DND-41 (cell line): ENCODE data around the gene XXYLT1.

ENCODE experiments used
- ATAC-seq: fragments of 200-7000 bp; cut with Tn5 transposase; 3 replicates; pipeline ENCODE4 v1.9.1; 2021; ENCODE audit warnings: low read depth; ENCODE audit not compliant: insufficient read depth
- DNase-seq: peaks from one replicate; pipeline ENCODE4 v3.0.0-alpha.2; 2020
- H2AFZ ChIP-seq: 2 replicates; pipeline ENCODE4 v1.6.0; 2012; ENCODE audit warnings: low read depth, low read length
- H3K27ac ChIP-seq: 2 replicates; pipeline ENCODE4 v1.5.1; 2012; ENCODE audit warnings: low read length, inconsistent platforms
- H3K27me3 ChIP-seq: fragments of 200-600 bp; sonication (generic); 2 replicates; pipeline ENCODE4 v1.6.0; 2012; ENCODE audit warnings: low read length, mild to moderate bottlenecking, inconsistent platforms; ENCODE audit not compliant: insufficient read depth, poor library complexity
- H3K36me3 ChIP-seq: 2 replicates; pipeline ENCODE4 v1.5.1; 2012; ENCODE audit warnings: low read length, inconsistent platforms; ENCODE audit not compliant: insufficient read depth
- H3K4me1 ChIP-seq: 2 replicates; pipeline ENCODE4 v1.5.1; 2012; ENCODE audit warnings: mild to moderate bottlenecking, low read length; ENCODE audit not compliant: insufficient read depth
- H3K4me2 ChIP-seq: 2 replicates; pipeline ENCODE4 v1.6.0; 2012; ENCODE audit warnings: mild to moderate bottlenecking, moderate library complexity, low read length, inconsistent platforms; ENCODE audit not compliant: insufficient read depth
- H3K4me3 ChIP-seq, 2 experiments: fragments of 200-600 bp in 1 of 2; shearing (Covaris generic) in 1 of 2; 2 replicates each; pipeline ENCODE4 v1.5.1; 2012 to 2016; ENCODE audit warnings: inconsistent platforms in 2 of 2, low read length in 2 of 2, mild to moderate bottlenecking in 2 of 2, low read depth in 1 of 2, moderate library complexity in 1 of 2
- H3K79me2 ChIP-seq: 2 replicates; pipeline ENCODE4 v1.6.0; 2012; ENCODE audit warnings: low read length, inconsistent platforms; ENCODE audit not compliant: insufficient read depth
- H3K9ac ChIP-seq: 2 replicates; pipeline ENCODE4 v1.6.0; 2012; ENCODE audit warnings: low read depth, mild to moderate bottlenecking, inconsistent platforms, low read length, moderate library complexity
- H3K9me3 ChIP-seq: 2 replicates; pipeline ENCODE4 v1.5.1; 2012; ENCODE audit warnings: low read length, moderate library complexity, mild to moderate bottlenecking, inconsistent platforms; ENCODE audit not compliant: insufficient read depth, severe bottlenecking
- H4K20me1 ChIP-seq: 2 replicates; pipeline ENCODE4 v1.6.0; 2012; ENCODE audit warnings: low read length; ENCODE audit not compliant: insufficient read depth
- EZH2 ChIP-seq: IDR thresholded peaks from 3 replicates; pipeline ENCODE4 v1.6.1; 2012; ENCODE audit warnings: borderline replicate concordance, low read depth, mild to moderate bottlenecking, moderate library complexity, low read length, inconsistent platforms; ENCODE audit not compliant: severe bottlenecking
- TF ChIP-seq, protein P1 (sequence below): IDR thresholded peaks from 2 replicates; pipeline ENCODE4 v1.5.1; 2012; ENCODE audit warnings: borderline replicate concordance, low read length, moderate library complexity, mild to moderate bottlenecking; ENCODE audit not compliant: poor library complexity, severe bottlenecking; ENCODE audit errors: extremely low read depth

XXYLT1 gene

GRCh38 chr3:195023989-195024388 is 247.0 kb downstream of the XXYLT1 start:
- Histone ChIP-seq H3K4me3 (no peak overlapping the region), H3K79me2 (no peaks in the 10 kb centered on the region), H3K27me3 (peaks cover 10% of the 10 kb centered on the region), H3K9me3 (no peaks in the 10 kb centered on the region), H4K20me1 (no peaks in the 10 kb centered on the region), H3K27ac (no peak overlapping the region), H2AFZ (no peak overlapping the region), H3K9ac (no peak overlapping the region), H3K4me2 (no peak overlapping the region), H3K36me3 (no peaks in the 10 kb centered on the region), H3K4me1 (no peaks in the 10 kb centered on the region)
- DNase-seq (no peak), ATAC-seq (no peak)
- TF ChIP-seq, protein P1, sequence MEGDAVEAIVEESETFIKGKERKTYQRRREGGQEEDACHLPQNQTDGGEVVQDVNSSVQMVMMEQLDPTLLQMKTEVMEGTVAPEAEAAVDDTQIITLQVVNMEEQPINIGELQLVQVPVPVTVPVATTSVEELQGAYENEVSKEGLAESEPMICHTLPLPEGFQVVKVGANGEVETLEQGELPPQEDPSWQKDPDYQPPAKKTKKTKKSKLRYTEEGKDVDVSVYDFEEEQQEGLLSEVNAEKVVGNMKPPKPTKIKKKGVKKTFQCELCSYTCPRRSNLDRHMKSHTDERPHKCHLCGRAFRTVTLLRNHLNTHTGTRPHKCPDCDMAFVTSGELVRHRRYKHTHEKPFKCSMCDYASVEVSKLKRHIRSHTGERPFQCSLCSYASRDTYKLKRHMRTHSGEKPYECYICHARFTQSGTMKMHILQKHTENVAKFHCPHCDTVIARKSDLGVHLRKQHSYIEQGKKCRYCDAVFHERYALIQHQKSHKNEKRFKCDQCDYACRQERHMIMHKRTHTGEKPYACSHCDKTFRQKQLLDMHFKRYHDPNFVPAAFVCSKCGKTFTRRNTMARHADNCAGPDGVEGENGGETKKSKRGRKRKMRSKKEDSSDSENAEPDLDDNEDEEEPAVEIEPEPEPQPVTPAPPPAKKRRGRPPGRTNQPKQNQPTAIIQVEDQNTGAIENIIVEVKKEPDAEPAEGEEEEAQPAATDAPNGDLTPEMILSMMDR: no peak
- TF ChIP-seq EZH2: no peak

- no peak overlapping the region for H3K9ac ChIP-seq
- H3K27me3 ChIP-seq: peaks cover 10% of the 10 kb centered on the region
- H3K79me2 ChIP-seq: no peaks in the 10 kb centered on the region
- no peaks in the 10 kb centered on the region for H3K4me1 ChIP-seq
- no peaks in the 10 kb centered on the region for H3K36me3 ChIP-seq
- H4K20me1 ChIP-seq: no peaks in the 10 kb centered on the region
- H2AFZ ChIP-seq: no peak overlapping the region
- no peak overlapping the region for H3K4me2 ChIP-seq
- TF ChIP-seq, protein P1: no peak
- no peak for TF ChIP-seq EZH2
- ATAC-seq (no peak), DNase-seq (no peak)
- H3K27ac ChIP-seq: no peak overlapping the region
- H3K4me3 ChIP-seq: no peak overlapping the region
- no peaks in the 10 kb centered on the region for H3K9me3 ChIP-seq
Observed at GRCh38 chr3:195023576-195023975, 247.4 kb downstream of the XXYLT1 start.

DNA sequence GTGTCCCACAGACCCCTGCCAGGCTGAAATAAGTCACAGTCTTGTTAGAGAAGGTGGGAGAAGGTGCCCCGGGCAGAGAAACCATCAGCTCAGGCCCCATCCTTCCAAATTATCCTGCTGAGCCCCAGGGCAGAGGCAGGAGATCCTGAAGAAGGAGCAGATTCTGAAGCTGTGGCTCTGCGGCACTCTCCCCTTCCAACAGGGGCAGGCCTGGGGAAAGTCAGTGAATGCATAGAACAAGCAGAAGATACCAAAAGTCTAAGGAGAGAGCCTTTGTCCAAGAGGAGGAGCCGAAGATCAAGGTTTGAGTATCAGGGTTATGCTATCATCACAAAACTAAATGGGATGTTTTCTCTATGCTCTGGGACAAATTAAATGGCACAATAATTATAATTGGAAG is 249.3 kb downstream of the XXYLT1 start:
- H3K27ac ChIP-seq: no peak overlapping the region
- no peaks in the 10 kb centered on the region for H4K20me1 ChIP-seq
- TF ChIP-seq, protein P1: no peak
- TF ChIP-seq EZH2: no peak
- no peak overlapping the region for H3K9ac ChIP-seq
- no peaks in the 10 kb centered on the region for H3K9me3 ChIP-seq
- H3K4me3 ChIP-seq: no peak overlapping the region
- no peak overlapping the region for H3K4me2 ChIP-seq
- H3K27me3 ChIP-seq: peaks cover 17% of the 10 kb centered on the region
- H3K79me2 ChIP-seq: no peaks in the 10 kb centered on the region
- H3K36me3 ChIP-seq: no peaks in the 10 kb centered on the region
- no peaks in the 10 kb centered on the region for H3K4me1 ChIP-seq
- no peak overlapping the region for H2AFZ ChIP-seq
- DNase-seq (no peak), ATAC-seq (no peak)

DNA sequence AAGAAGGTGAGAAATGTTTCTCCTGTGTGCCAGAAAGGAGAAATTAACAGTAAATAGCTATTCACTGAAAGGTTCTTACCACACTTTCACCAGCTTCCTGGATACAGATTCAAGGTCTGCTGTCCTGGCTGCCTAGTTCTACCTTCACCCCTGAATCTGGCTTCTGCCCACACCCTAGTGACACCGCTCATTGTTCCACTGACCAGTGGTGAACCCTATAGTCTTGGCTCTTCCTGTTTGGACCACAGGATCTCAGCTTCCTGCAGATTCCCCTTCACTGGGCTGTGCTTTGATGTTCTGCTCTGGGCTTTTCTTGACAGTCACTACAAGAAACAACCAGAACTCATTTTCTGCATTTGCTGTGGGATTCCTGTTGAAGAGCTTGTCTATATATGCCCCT is 250.0 kb downstream of the XXYLT1 start:
- H3K79me2 ChIP-seq: no peaks in the 10 kb centered on the region

More for the DNA sequence above, 250.0 kb downstream of the XXYLT1 start:
- no peaks in the 10 kb centered on the region for H4K20me1 ChIP-seq
- no peak overlapping the region for H3K27ac ChIP-seq
- H3K9me3 ChIP-seq: no peaks in the 10 kb centered on the region
- ATAC-seq (no peak), DNase-seq (no peak)
- H3K9ac ChIP-seq: no peak overlapping the region
- no peak for TF ChIP-seq EZH2
- TF ChIP-seq, protein P1: no peak
- peaks cover 18% of the 10 kb centered on the region for H3K27me3 ChIP-seq
- H3K36me3 ChIP-seq: no peaks in the 10 kb centered on the region
- no peaks in the 10 kb centered on the region for H3K4me1 ChIP-seq
- no peak overlapping the region for H3K4me3 ChIP-seq
- H3K4me2 ChIP-seq: no peak overlapping the region
- no peak overlapping the region for H2AFZ ChIP-seq
